GM19467 (cell line): ENCODE data around the gene GIN1.

Experiments
- ATAC-seq: cut with Tn5 transposase; IDR thresholded peaks from one replicate; pipeline ENCODE4 v1.9.1; 2021; ENCODE audit warnings: mild to moderate bottlenecking, moderate library complexity; ENCODE audit not compliant: unreplicated experiment

GIN1 gene

DNA sequence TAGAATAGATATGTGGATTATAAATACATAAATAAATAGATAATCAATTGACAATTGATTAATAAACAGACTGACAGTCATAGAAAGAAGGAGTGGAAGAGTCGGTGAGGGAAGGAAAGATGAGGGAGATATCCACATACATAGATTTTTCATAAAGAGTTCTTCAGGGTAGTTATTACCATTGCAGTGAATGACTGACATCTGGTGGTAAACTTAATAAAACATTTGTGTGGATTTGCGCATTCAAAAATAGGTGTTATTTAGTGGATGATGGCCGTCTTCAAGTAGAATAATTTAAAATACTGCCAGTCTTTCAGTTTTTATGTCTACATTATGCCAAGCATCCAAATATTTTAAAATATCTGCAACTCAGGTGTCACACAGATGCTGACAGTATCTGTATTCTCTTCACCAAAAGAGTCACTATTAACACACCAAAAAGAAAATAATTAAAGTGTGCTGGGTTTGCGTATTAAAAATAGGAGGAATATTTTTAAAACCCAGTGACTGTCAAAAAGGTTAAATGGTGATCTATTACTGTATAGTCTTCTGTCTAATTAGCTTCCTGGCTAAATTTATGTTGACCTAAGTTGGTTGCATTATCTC lies 78.8 kb downstream of the GIN1 start:
- no peak for ATAC-seq

DNA sequence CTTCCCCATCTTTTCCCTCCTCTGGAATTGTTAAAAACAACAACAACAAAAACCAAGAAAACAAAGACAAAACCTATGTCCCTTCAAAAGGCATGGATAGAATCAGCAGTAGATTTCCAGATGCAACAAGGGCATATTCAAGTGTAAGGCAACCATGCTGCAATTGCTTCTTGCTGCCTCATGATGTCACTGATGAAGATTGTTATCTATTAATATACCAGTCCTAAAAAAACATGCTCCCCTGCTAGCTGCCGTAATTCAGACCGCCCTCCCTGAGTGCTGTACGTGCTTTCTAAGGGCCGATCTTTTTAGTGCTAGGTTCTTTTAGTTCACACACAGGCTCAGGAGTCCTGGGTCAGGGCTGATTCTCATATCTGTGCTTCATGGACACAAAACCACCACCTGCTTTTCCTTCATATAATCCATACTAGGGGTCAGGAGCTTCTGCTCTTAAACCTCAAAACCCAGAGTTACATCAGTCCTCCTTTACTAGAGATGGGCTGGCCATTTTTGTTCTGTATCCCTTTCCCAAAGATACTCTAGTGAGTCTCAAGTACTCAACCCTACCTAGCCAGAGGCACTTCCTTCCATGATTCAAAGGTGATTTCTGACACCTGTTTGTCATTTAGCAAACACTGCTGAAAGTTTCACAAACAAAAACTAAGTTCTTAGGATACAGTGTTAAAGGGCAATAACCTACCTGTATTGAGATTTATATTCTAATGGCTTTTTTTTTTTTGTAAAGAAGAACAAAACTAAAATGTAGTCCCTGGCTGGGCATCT lies 82.1 kb downstream of the GIN1 start:
- ATAC-seq = no peak

DNA sequence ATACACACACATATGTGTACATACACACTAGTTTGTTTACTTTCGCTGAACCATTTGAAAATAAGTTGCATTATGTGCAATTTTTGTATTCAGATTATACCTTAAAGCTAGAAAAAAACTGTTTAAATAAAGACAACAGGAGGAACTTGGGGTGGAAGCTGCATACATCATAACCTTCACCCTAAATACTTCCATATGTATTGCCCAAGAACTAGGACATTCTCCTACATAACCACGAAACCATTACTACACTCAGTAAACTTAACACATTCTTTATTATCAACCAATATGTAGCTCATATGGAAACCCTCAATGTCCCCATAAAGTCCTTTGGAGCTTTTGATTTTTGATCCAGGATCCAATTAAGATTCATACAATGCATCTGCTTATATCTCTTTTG lies 83.3 kb downstream of the GIN1 start:
- no peak for ATAC-seq
